Stimulated activated CD4-positive, alpha-beta T cell treated with anti-CD3 and anti-CD28 coated beads, Interleukin-1b, Interleukin-23, amount 100 ng/mL, for 48 hours (primary cell): ENCODE measurements around the gene C17orf107.
A peak's percentile ranks its signal among the peaks of the same experiment; 100 is the strongest.
"Not testable (repeated sequence)": the region's sequence is repeated elsewhere in the genome, so short reads cannot be mapped to it uniquely, and the experiment has no call there.

Experiments
- DNase-seq: peaks from one replicate; pipeline ENCODE4 v3.0.0-alpha.2; 2020

Gene C17orf107

GRCh38 chr17:4901648-4902344 lies 2.5 kb downstream of the C17orf107 start:
- no peak for DNase-seq

GRCh38 chr17:4902540-4902939 lies 3.2 kb downstream of the C17orf107 start:
- DNase-seq = no peak

- peak; percentile 75 for DNase-seq
These were observed 3.9 kb downstream of the C17orf107 start, which contains the start of gene CHRNE for GRCh38 chr17:4903051-4903818. Gene CHRNE (minus strand): TSS chr17:4903098. CDS start chr17:4903063, 35 bp downstream.

GRCh38 chr17:4906642-4907041 lies 7.3 kb downstream of the C17orf107 start:
- not testable (repeated sequence) for DNase-seq

- peak; percentile 32 for DNase-seq
These were observed 9.0 kb downstream of the C17orf107 start for GRCh38 chr17:4908301-4908700.

GRCh38 chr17:4908711-4909496 lies 9.6 kb downstream of the C17orf107 start:
- peak; percentile 79 for DNase-seq

- no peak for DNase-seq
These were observed 14.7 kb downstream of the C17orf107 start for GRCh38 chr17:4913994-4914393.

GRCh38 chr17:4914551-4914950 lies 15.2 kb downstream of the C17orf107 start:
- not testable (repeated sequence) for DNase-seq

GRCh38 chr17:4919511-4920047 lies 20.2 kb downstream of the C17orf107 start:
- no peak for DNase-seq

GRCh38 chr17:4920351-4921048 lies 21.2 kb downstream of the C17orf107 start:
- DNase-seq = no peak

- no peak for DNase-seq
These were observed 22.0 kb downstream of the C17orf107 start for GRCh38 chr17:4921320-4921719.

GRCh38 chr17:4926577-4927335 lies 27.4 kb downstream of the C17orf107 start:
- not testable (repeated sequence) for DNase-seq

- no peak for DNase-seq
These were observed 29.5 kb downstream of the C17orf107 start for GRCh38 chr17:4928881-4929280.

GRCh38 chr17:4931963-4932362 lies 32.6 kb downstream of the C17orf107 start, which contains the start of gene GP1BA:
Gene GP1BA (plus strand): TSS chr17:4932277. CDS start chr17:4932605, 328 bp downstream.
- no peak for DNase-seq

GRCh38 chr17:4932756-4933155 lies 33.4 kb downstream of the C17orf107 start:
- DNase-seq = no peak

- DNase-seq = no peak
These were observed 34.3 kb downstream of the C17orf107 start for GRCh38 chr17:4933646-4934045.

GRCh38 chr17:4934173-4934979 lies 35.0 kb downstream of the C17orf107 start:
- DNase-seq = no peak

- no peak for DNase-seq
These were observed 36.3 kb downstream of the C17orf107 start for GRCh38 chr17:4935650-4936049.

GRCh38 chr17:4936436-4936835 lies 37.1 kb downstream of the C17orf107 start:
- DNase-seq = no peak

- DNase-seq = no peak
These were observed 38.2 kb downstream of the C17orf107 start for GRCh38 chr17:4937553-4937952.

- DNase-seq = no peak
These were observed 38.7 kb downstream of the C17orf107 start for GRCh38 chr17:4938069-4938491.
